HG02884 (cell line): ENCODE results near the gene CRAT.

Source experiments
- ATAC-seq: cut with Tn5 transposase; IDR thresholded peaks from one replicate; pipeline ENCODE4 v1.9.1; 2021; ENCODE audit warnings: mild to moderate bottlenecking, moderate library complexity; ENCODE audit not compliant: unreplicated experiment

CRAT gene

GRCh38 chr9:129094387-129095169, 16.0 kb downstream of the CRAT start:
- ATAC-seq, result no peak

- no peak for ATAC-seq
Measured at GRCh38 chr9:129093602-129094386, 16.8 kb downstream of the CRAT start.

DNA sequence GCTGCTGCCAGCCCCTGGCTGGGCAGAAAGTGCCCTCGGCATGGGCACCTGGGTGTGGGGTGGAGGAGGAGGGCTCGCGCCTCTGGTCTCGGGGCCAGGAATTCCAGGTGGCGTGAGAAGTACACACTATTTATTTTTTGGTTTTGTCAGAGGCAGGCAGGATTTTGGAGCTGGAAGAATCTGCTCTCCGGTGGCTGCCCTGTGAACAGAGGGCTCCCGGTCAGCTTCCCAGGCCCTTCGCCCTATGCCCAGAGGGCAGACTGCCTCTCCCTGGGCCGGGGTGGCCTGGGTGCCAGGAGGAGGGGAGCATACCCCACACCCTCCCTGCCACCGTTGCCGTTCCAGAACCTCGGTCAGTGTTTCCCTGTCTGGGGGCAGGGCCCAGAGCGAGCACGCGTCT, 21.3 kb downstream of the CRAT start:
- no peak for ATAC-seq

- ATAC-seq, result no peak
Measured at GRCh38 chr9:129084087-129084486, 26.5 kb downstream of the CRAT start.

DNA sequence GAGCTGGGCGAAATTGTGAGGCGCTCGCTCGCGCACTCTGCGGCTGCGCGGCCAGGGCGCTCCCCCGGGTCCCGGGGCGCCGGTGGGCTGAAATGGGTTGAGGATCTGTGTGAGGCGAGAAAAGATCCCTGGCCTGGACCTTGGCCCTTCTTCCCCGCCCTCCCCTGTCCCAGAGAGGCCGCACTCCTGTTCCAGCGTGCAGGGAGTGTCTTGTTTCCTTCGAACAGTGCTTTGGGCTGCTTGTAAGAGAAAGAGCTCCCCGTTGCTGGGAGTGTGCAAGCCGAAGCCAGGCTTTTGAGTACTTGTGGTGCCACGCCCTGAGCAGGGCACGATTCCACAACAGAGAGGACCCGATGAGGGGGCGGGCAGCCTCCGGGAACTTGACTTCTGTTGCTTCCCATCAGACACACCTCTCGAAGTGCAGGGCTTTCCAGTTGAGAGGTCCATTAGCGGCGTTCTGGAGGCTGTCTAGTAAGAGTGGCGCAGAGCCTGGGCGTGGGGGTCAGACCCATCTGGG, 29.1 kb downstream of the CRAT start:
- no peak for ATAC-seq

DNA sequence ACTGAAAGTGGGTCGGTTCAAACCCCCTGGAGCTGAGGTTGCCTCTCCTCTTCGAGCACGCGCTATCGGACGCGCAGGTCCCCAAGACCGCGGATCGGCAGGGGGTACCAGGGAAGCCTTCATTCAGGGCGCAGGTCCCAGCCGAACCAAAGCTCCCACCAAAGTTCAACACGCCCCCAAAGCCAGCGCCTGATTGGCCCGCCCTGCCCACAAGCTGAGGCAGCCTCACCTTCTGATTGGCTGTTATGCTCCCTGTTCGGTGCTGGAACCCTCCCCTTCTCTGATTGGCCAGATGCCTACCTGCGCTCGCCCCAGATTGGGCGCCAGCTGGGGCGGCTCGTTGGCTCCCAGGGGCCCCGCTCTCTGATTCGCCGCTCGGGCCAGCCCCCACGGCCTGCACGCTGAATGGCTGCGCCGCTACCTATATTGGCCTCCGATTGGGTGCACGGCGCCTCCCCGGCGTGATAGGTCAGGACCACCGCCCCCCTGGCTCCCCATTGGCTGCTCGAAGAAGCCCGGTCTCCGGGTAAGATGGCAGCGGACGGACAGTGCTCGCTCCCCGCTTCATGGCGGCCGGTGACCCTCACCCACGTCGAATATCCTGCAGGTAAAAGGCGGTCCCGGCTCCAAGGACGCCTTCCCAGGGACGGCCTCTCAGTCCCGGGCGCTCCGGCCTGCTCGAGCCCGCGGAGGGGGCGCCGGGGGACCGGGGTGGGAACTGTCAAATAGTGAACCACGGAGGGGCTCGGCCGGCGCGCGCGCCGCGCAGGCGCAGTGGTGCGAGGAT, 29.8 kb downstream of the CRAT start, which contains the start of gene DOLPP1:
DOLPP1 (plus strand) TSS at position 511 of the 787 bp plus-strand sequence; CDS start at position 532, 21 bp downstream.
- ATAC-seq, result peak; percentile 94

DNA sequence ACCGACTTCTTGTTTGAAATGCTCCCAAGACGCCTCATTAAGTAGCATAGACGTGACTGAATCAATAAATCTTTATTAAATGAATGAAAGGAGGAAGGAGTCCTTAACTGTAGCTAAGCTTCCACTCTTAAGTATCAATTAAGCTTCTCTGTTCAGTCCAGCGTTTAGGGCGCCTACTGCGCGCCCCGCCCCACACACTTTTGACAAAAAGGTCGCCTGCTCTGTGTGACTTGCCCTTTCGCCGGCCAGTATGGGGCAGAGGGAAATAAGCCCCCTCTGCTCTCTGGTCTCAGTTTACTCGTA, 30.3 kb downstream of the CRAT start:
- ATAC-seq, result no peak

GRCh38 chr9:129079829-129080228, 30.8 kb downstream of the CRAT start:
- ATAC-seq, result no peak

GRCh38 chr9:129078691-129079503, 31.7 kb downstream of the CRAT start:
- no peak for ATAC-seq

- ATAC-seq, result no peak
Measured at GRCh38 chr9:129077236-129077635, 33.4 kb downstream of the CRAT start.

GRCh38 chr9:129076640-129077037, 34.0 kb downstream of the CRAT start:
- ATAC-seq, result no peak

DNA sequence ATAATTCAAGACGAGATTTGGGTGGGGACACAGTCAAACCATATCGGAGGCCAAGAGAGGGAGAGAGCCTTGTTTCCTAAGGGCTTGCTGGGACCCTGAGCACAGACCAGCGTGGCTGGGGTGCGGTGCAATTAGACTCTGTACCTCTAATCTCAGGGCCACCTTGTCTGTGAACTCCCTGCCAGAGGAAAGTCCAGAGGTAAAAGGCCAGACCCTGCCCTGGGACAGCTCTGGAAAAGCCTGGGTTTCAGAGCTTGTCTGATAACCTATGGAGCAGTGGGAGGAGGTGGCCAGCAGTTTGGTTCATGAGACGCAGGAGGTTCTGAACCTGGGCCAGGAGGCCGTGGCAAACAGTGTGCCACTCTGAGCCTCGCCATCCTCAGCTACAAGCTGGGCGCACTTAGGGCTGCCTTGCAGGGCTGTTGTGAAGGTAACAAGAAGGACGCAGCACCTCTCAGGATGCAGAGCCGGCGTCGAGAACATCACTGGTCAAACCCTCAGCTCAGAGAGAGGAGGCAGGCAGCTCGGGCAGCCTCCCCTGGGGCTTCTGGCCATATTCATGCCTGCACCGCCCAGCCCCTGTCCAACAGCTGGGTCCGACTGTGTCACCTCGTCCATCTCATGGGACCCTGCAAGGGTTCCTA, 34.5 kb downstream of the CRAT start:
- no peak for ATAC-seq

- no peak for ATAC-seq
Measured at GRCh38 chr9:129074106-129074505, 36.5 kb downstream of the CRAT start.

- ATAC-seq, result no peak
Measured at GRCh38 chr9:129073404-129073803, 37.2 kb downstream of the CRAT start.

- ATAC-seq, result no peak
Measured at GRCh38 chr9:129072171-129072570, 38.4 kb downstream of the CRAT start.

DNA sequence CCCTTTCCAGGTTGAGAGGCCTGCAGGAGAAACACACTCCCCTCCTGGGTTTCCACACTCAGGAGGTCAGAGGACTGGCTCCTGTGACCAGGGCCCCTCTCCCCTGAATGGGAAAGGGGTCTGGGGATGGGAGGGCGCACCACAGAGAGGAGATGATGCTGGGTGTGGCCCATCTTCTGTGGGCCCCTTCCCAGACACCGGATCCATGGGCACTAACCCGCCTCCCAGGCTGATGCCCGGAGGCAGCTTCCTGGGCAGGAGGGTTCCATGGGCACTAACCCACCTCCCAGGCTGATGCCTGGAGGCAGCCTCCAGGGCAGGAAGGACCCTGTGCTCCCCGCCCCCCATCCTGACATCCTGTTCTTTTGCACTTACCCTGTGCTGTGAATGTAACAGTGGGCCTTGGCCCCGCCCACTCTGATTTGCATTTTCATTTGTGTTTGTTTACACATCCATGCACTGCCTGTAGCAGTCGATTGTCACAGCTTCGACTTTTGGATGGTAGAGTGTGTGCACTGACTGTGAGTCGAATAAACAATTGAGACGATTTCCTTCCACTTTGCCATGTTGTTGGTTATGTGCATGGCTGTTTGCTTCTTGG, 39.0 kb downstream of the CRAT start:
- ATAC-seq, result no peak

DNA sequence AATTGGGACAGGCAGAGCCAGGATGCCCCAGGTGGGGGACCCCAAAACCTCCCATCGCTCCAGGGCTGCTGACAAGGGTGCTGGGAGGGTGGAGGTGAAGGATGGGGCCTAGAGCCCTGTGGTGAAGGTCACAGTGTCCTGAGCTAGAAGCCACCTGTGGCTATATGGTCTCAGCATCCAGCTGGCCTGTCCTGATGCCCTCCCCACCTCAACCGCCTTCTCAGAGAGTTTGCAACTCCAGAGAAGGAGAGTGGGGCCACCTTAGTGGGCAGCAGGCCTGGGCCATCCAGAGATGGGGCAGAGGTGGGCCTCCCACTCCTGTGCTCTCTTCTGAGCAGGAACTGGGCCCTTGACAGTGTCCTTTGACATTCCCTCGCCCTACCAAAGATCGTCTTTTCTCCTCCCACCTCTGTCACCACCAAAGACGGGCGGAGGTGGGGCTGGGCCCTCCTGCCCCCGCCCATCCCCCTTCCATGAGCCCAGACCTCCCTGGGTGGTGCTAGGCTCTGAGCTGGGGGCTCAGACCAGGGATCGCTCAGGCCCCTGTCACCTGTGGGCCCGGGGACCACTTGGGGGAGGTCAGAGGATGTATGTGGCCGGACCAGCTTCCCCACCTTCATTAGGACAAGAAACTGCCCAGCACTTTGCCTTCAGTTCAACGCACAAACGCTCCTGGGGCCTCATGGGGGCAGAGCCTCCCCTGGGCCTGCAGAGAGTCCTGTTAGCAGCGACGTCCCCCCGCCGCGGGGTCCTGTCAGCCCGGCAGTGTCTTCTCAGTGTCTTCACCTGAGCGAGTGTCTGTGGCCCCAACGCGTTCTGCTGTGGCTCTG, 39.7 kb downstream of the CRAT start:
- ATAC-seq, result no peak

DNA sequence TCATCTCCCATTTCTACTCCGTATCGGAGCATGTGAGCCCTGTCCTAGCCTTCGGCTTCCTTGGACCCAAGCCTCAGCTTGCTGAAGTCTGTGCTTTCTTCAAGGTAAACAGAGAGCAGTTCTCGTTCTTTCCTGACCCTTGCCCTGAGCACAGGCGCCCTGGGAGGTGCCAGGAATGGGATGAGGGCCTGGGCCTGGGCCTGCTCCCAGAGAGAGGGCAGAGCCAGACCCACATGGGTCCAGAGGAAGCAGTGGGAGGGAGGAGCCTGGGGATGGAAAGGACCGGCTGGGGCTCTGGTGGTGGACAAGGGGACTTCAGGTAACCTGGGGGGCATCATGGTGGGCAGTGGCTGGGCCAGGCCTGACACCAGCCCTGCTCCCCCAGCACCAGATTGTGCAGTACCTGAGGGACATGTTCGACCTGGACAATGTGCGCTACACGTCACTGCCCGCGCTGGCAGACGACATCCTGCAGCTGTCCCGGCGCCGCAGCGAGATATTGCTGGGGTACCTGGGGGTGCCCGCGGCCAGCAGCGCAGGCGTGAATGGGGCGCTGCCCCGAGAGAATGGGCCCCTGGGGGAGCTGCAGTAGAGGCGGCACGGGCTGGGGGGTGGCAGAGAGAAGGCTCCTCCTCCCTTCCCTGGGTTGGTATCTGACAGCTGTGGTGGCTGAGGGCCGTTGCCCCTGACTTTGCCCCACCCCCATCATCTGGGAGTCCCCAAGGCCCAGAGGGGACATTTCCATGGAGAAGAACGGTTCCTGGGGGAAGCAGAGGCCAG, 40.5 kb downstream of the CRAT start:
- ATAC-seq, result no peak
